AML-193 (cell line): ENCODE data around the gene TAF1C.
"Not testable (repeated sequence)": the region's sequence is repeated elsewhere in the genome, so short reads cannot be mapped to it uniquely, and the experiment has no call there.

ENCODE experiments used
- DNase-seq, 2 experiments: peaks; one replicate each; lab custom pipeline; 2025; lab: John Stamatoyannopoulos, UW

Gene TAF1C

GRCh38 chr16:84212154-84212553 lies 25.3 kb upstream of the TAF1C start:
- DNase-seq: no peak

- no peak for DNase-seq
Measured at GRCh38 chr16:84209989-84210388, 23.1 kb upstream of the TAF1C start.

- DNase-seq: no peak
Measured at GRCh38 chr16:84207879-84208278, 21.0 kb upstream of the TAF1C start.

- DNase-seq: no peak
Measured at GRCh38 chr16:84207251-84207650, 20.4 kb upstream of the TAF1C start.

GRCh38 chr16:84205976-84206691 lies 19.3 kb upstream of the TAF1C start:
- DNase-seq: no peak

GRCh38 chr16:84205123-84205522 lies 18.3 kb upstream of the TAF1C start:
- DNase-seq: not testable (repeated sequence)

- not testable (repeated sequence) for DNase-seq
Measured at GRCh38 chr16:84204551-84204950, 17.7 kb upstream of the TAF1C start.

GRCh38 chr16:84199861-84200260 lies 13.0 kb upstream of the TAF1C start:
- DNase-seq: no peak

- DNase-seq: no peak
Measured at GRCh38 chr16:84199097-84199496, 12.2 kb upstream of the TAF1C start.

GRCh38 chr16:84198401-84198800 lies 11.5 kb upstream of the TAF1C start:
- no peak for DNase-seq

- no peak for DNase-seq
Measured at GRCh38 chr16:84197466-84198128, 10.7 kb upstream of the TAF1C start.

- no peak for DNase-seq
Measured at GRCh38 chr16:84196727-84197394, 10.0 kb upstream of the TAF1C start.

GRCh38 chr16:84196101-84196500 lies 9.2 kb upstream of the TAF1C start:
- no peak for DNase-seq

- no peak for DNase-seq
Measured at GRCh38 chr16:84195201-84196093, 8.6 kb upstream of the TAF1C start.

GRCh38 chr16:84194470-84195200 lies 7.8 kb upstream of the TAF1C start:
- DNase-seq: no peak

GRCh38 chr16:84194018-84194417 lies 7.2 kb upstream of the TAF1C start:
- DNase-seq: no peak

GRCh38 chr16:84193480-84193879 lies 6.6 kb upstream of the TAF1C start:
- no peak for DNase-seq

GRCh38 chr16:84191466-84191865 lies 4.6 kb upstream of the TAF1C start:
- DNase-seq: no peak

- no peak for DNase-seq
Measured at GRCh38 chr16:84190731-84191388, 4.0 kb upstream of the TAF1C start, which contains the start of gene ADAD2. ADAD2 (plus strand) TSS chr16:84191157; CDS start chr16:84191231, 74 bp downstream.

- no peak for DNase-seq
Measured at GRCh38 chr16:84184775-84185174, 2.1 kb downstream of the TAF1C start.
